T follicular helper cell (primary cell): ENCODE measurements around the gene TOB2.
A peak's percentile ranks its signal among the peaks of the same experiment; 100 is the strongest.
"Not testable (repeated sequence)": the region's sequence is repeated elsewhere in the genome, so short reads cannot be mapped to it uniquely, and the experiment has no call there.

ENCODE experiments used
- DNase-seq: peaks from one replicate; pipeline ENCODE4 v3.0.0-alpha.2; 2020; ENCODE audit warnings: low read depth

The TOB2 gene

GRCh38 chr22:41468381-41469217 is 22.0 kb upstream of the TOB2 start, which contains the start of the genes ACO2 and PHF5A:
Gene ACO2, plus strand, starts transcription at chr22:41469117. Its CDS starts 30 bp downstream, at chr22:41469147.
Gene PHF5A, minus strand, starts transcription at chr22:41468692. Its CDS starts 39 bp downstream, at chr22:41468653.
- peak; percentile 97 for DNase-seq

- no peak for DNase-seq
Measured at GRCh38 chr22:41461901-41462300, 15.3 kb upstream of the TOB2 start.

- not testable (repeated sequence) for DNase-seq
Measured at GRCh38 chr22:41460071-41460470, 13.5 kb upstream of the TOB2 start.

GRCh38 chr22:41459431-41459830 is 12.8 kb upstream of the TOB2 start:
- no peak for DNase-seq

DNA sequence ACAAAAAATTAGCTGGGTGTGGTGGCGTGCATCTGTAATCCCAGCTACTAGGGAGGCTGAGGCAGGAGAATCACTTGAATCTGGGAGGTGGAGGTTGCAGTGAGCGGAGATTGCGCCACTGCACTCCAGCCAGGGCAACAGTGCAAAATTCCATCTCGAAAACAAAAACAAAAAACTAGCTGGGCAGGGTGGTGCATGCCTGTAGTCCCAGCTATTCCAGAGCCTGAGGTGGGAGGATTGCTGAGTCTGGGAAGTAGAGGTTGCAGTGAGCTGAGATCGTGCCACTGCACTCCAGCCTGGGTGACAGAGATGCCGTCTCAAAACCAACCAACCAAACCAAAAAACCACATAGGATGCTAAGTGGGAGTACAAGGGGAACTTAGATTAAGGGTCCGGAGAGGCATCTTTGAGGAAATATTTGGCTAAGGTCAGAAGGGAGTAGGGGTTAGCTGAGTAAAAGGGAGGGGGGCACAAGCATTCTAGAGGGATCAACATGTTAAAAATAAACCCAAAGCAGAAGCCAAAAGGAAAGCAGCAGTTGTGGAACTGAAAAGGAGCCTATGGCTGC is 11.6 kb upstream of the TOB2 start:
- no peak for DNase-seq

- DNase-seq, result peak; percentile 86
Measured at GRCh38 chr22:41448189-41448808, 1.7 kb upstream of the TOB2 start.

- peak; percentile 54 for DNase-seq
Measured at GRCh38 chr22:41447435-41448188, 1.0 kb upstream of the TOB2 start.

DNA sequence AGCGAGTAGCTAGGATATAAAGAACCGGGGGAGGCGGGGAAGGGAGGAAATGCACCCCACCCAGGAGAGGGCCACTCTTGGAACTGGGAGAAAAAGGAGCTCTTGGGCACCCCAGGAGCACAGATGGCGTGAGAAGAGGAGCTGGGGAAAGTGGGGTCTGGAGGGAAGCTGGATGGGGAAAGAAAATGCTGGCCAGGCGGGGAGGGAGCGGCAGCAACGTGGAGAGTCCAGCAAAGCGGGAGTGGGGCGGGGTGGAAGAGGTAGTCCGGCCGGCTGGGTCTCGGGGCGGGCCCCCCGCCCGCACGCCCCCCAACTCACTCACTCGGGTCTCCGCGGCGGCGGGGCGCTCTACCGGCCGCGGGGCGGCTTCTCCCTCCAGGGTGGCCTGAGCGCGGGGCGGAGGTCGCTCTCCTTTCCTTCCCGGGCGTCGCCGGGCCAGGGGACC is 522 bp downstream of the TOB2 start:
- no peak for DNase-seq

- DNase-seq, result no peak
Measured at GRCh38 chr22:41445129-41446056, 1.2 kb downstream of the TOB2 start.

GRCh38 chr22:41444360-41445128 is 2.1 kb downstream of the TOB2 start:
- DNase-seq, result peak; percentile 55

GRCh38 chr22:41442240-41442792 is 4.3 kb downstream of the TOB2 start:
- DNase-seq, result no peak

DNA sequence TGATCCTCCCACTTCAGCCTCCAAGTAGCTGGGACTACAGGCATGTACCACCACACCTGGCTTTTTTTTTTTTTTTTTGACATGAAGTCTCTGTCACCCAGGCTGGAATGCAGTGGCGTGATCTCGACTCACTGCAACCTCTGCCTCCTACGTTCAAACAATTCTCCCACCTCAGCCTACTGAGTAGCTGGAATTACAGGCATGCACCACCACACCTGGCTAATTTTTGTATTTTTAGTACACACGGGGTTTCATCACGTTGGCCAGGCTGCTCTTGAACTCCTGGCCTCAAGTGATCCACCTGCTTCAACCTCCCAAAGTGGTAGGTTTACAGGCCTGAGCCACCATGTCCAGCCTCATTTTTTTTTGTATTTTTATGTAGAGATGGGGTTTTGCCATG is 6.1 kb downstream of the TOB2 start:
- not testable (repeated sequence) for DNase-seq

- no peak for DNase-seq
Measured at GRCh38 chr22:41437198-41437597, 9.4 kb downstream of the TOB2 start.

- no peak for DNase-seq
Measured at GRCh38 chr22:41436322-41437113, 10.1 kb downstream of the TOB2 start.

DNA sequence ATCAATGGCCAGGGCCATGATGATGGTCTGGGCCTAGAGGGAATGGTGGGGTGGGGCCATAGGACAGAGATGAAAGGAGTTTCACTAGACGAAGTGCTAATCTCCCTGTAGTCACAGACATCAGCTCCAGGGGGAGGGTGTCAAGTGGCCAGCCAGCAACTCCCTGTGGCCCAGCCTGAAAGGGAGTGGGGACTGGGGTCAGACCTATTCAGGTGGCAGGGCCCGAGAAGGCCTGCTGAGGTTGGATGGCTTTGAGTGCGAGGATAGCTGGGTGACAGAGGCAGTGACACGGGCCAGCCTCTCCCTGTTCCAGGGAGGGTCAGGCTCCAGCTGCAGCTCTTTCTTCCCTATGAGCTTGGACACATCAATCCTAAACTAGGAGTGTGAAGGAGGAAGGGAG is 11.0 kb downstream of the TOB2 start:
- DNase-seq, result no peak

DNA sequence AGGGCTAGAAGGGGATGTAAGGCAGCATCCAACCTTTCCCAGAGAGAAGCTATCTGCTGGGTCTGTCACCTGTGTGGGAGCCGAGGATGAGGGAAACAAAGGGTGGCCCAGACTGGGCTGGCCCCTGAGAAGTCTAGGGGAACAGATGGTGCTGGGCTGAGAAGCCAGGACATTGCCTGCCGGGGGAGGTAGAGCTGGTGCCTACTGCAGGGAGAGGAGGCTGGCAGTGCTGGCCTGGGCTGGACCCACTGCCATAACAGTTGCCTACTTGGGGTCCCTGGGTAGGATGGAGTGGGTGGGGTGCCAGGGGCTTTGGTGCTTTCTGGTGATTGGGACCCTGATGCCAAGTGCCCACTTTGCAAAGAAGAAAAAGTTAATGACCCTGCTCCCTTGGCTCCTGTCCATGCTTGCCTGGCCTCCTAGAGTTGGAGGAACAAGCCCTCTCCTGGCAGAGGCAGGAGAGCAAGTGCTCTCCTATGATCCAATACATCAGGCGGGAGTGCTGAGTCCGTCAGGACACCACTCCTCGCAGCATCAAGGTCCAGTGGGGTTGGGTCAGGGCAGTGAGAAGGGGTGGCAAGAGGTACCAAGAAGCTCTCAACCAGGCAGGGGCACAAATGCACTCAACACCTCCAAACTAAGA is 12.1 kb downstream of the TOB2 start:
- DNase-seq, result not testable (repeated sequence)

GRCh38 chr22:41433480-41433879 is 13.1 kb downstream of the TOB2 start:
- DNase-seq, result not testable (repeated sequence)

GRCh38 chr22:41431656-41432055 is 14.9 kb downstream of the TOB2 start:
- DNase-seq, result no peak

GRCh38 chr22:41429951-41430332 is 16.7 kb downstream of the TOB2 start:
- no peak for DNase-seq
